Chondrocyte (in vitro differentiated cells): ENCODE data around the gene BORCS8. TPM values are rescaled to one million over a fixed set of nuclear protein-coding genes. Genes with fewer than 3 reads are reported as not detected.

ENCODE experiments used
- DNase-seq: peaks from one replicate; pipeline ENCODE4 v3.0.0; 2021; ENCODE audit warnings: mixed read lengths, low spot score
- H3K27ac Mint-ChIP-seq: one replicate; pipeline ENCODE4 v1.8.0; 2021; ENCODE audit warnings: mild to moderate bottlenecking, moderate library complexity, mixed read lengths; ENCODE audit not compliant: unreplicated experiment
- H3K27me3 Mint-ChIP-seq: 2 replicates; pipeline ENCODE4 v1.8.0; 2021; ENCODE audit warnings: low read depth, mixed read lengths
- H3K36me3 Mint-ChIP-seq: 2 replicates; pipeline ENCODE4 v1.8.0; 2021; ENCODE audit warnings: low read depth, mixed read lengths
- H3K4me1 Mint-ChIP-seq: 2 replicates; pipeline ENCODE4 v1.8.0; 2021; ENCODE audit warnings: low read depth, mild to moderate bottlenecking, mixed read lengths
- H3K4me3 Mint-ChIP-seq: one replicate; pipeline ENCODE4 v1.8.0; 2021; ENCODE audit warnings: mild to moderate bottlenecking, moderate library complexity, mixed read lengths; ENCODE audit not compliant: unreplicated experiment
- H3K9me3 Mint-ChIP-seq: 2 replicates; pipeline ENCODE4 v1.8.0; 2021; ENCODE audit warnings: low read depth, mixed read lengths
- CTCF ChIP-seq: fragments of 200-600 bp; sonication (generic); IDR thresholded peaks from 2 replicates; pipeline ENCODE4 v1.5.0; 2021; ENCODE audit warnings: antibody characterized with exemption, mild to moderate bottlenecking, moderate library complexity
- total RNA-seq: library from RNA; stranded (reverse); gene quantifications from 3 replicates; pipeline ENCODE4 v1.2.1, GENCODE V29; 2021

The BORCS8 gene
- total RNA-seq, 1 donor from 2014 or later = 14.5 TPM

DNA sequence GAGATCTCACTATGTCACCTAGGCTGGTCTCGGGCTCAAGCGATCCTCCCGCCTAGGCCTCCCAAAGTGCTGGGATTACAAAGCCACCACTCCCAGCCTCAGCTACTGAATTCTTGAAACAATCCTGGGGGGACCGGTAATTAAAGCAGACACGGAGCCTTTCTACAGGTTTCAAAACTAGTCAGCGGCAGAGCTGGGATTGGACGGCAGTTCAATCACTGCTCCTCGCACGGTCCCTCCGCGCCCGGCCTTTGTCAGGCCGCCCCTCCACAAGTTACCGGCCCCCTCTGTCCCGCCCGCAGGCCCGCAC is 229 bp downstream of the BORCS8 start:
- Mint-ChIP-seq H3K27ac (peak overlapping the region; percentile 98), H3K9me3 (no peaks in the 10 kb centered on the region), H3K4me1 (peaks cover 43% of the 10 kb centered on the region), H3K36me3 (peaks cover 5% of the 10 kb centered on the region), H3K27me3 (no peaks in the 10 kb centered on the region), H3K4me3 (peak overlapping the region; percentile 93)
- no peak for TF ChIP-seq CTCF
- no peak for DNase-seq

GRCh38 chr19:19186742-19187141 is 5.2 kb downstream of the BORCS8 start:
- no peaks in the 10 kb centered on the region for H3K27me3 Mint-ChIP-seq
- no peak overlapping the region for H3K4me3 Mint-ChIP-seq
- peaks cover 11% of the 10 kb centered on the region for H3K36me3 Mint-ChIP-seq
- peaks cover 19% of the 10 kb centered on the region for H3K4me1 Mint-ChIP-seq
- TF ChIP-seq CTCF = no peak
- H3K9me3 Mint-ChIP-seq = no peaks in the 10 kb centered on the region
- DNase-seq = no peak
- no peak overlapping the region for H3K27ac Mint-ChIP-seq

GRCh38 chr19:19185853-19186740 is 5.9 kb downstream of the BORCS8 start:
- peak; percentile 78 for TF ChIP-seq CTCF
- no peak for DNase-seq
- Mint-ChIP-seq H3K27me3 (no peaks in the 10 kb centered on the region), H3K9me3 (no peaks in the 10 kb centered on the region), H3K36me3 (peaks cover 11% of the 10 kb centered on the region), H3K4me3 (no peak overlapping the region), H3K4me1 (peaks cover 14% of the 10 kb centered on the region), H3K27ac (peak overlapping the region; percentile 45)

DNA sequence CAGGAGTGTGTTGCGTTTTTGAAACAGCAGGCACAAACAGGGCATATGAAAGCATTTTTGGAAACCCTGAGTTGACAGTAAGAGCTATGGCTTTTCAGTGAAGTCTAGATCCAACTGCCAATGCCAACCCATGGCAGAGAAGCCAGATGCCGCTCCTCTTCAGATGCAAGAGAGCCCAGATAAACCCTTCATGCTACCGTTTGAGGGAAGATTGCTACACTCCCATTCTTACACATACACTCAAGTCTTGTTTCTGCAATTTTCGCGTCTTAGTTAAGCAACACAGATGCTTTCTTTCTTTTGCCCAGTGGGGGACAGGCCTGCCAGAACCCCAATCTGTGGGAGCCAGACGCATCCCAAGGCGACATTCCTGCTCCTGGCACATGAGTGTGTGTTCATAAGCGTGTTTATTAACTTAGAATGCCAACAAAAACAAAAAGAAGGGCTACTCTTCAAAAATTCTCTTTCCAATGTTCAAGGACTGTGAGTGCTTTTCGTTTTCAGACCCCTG is 10.4 kb downstream of the BORCS8 start:
- no peaks in the 10 kb centered on the region for H3K27me3 Mint-ChIP-seq
- H3K27ac Mint-ChIP-seq = no peak overlapping the region
- H3K36me3 Mint-ChIP-seq = peaks cover 10% of the 10 kb centered on the region
- DNase-seq = no peak
- H3K4me1 Mint-ChIP-seq = no peaks in the 10 kb centered on the region
- TF ChIP-seq CTCF = no peak
- no peaks in the 10 kb centered on the region for H3K9me3 Mint-ChIP-seq
- H3K4me3 Mint-ChIP-seq = no peak overlapping the region

- no peak overlapping the region for H3K4me3 Mint-ChIP-seq
- no peak overlapping the region for H3K27ac Mint-ChIP-seq
- no peaks in the 10 kb centered on the region for H3K9me3 Mint-ChIP-seq
- no peaks in the 10 kb centered on the region for H3K27me3 Mint-ChIP-seq
- H3K4me1 Mint-ChIP-seq = no peaks in the 10 kb centered on the region
- DNase-seq = no peak
- H3K36me3 Mint-ChIP-seq = peaks cover 10% of the 10 kb centered on the region
- no peak for TF ChIP-seq CTCF
Measured at GRCh38 chr19:19179548-19180441, 12.2 kb downstream of the BORCS8 start.
